RWPE1 (cell line): ENCODE measurements around the gene TTBK2.

Experiments used
- CTCF ChIA-PET: fragments of 350-600 bp; sonication (Branson Sonifier 250); formaldehyde crosslinking; extraction: SDS; loops from one replicate; lab custom pipeline; 2021; lab: Yijun Ruan, JAX
- POLR2A ChIA-PET: fragments of 400-600 bp; formaldehyde crosslinking; extraction: SDS; loops from one replicate; lab custom pipeline; 2020; ENCODE audit warnings: antibody characterized with exemption; ENCODE audit not compliant: low non-redundant PET; lab: Yijun Ruan, JAX
- DNase-seq: peaks from one replicate; pipeline ENCODE4 v3.0.0; 2012; ENCODE audit warnings: low spot score
- H3K27ac ChIP-seq: fragments of 450-650 bp; 2 replicates; pipeline ENCODE4 v1.5.1; 2017
- TF ChIP-seq, protein P1 (sequence below): fragments of 450-650 bp; conservative IDR thresholded peaks from 2 replicates; pipeline ENCODE4 v1.5.1; 2017; ENCODE audit warnings: low read depth, mild to moderate bottlenecking

TTBK2 gene

DNA sequence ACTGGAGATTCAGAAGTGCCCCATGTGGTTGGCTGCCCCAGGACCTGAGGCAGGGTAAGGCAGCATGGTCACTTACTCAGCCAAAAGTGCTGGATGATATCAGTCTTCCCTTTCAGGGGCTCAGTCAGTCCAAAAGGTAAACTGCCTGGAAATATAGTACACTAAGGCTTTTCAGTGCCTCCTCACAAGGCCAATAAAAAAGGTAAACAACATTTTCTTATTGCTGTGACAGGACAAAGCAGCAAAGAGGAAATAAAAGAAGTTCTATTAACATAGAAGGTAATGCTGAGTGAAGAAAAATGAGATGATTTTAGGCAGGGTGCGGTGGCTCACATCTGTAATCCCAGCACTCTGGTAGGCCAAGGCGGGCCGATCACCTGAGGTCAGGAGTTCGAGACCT lies 117.1 kb downstream of the TTBK2 start:
- no peak for DNase-seq
- ChIA-PET POLR2A (no interaction called here), CTCF (interaction anchor here (0.6 kb wide), 1 partner anchor 67 kb away, joined by 3 read pairs; no protein-coding TSS in a partner anchor)
- TF ChIP-seq, protein P1, sequence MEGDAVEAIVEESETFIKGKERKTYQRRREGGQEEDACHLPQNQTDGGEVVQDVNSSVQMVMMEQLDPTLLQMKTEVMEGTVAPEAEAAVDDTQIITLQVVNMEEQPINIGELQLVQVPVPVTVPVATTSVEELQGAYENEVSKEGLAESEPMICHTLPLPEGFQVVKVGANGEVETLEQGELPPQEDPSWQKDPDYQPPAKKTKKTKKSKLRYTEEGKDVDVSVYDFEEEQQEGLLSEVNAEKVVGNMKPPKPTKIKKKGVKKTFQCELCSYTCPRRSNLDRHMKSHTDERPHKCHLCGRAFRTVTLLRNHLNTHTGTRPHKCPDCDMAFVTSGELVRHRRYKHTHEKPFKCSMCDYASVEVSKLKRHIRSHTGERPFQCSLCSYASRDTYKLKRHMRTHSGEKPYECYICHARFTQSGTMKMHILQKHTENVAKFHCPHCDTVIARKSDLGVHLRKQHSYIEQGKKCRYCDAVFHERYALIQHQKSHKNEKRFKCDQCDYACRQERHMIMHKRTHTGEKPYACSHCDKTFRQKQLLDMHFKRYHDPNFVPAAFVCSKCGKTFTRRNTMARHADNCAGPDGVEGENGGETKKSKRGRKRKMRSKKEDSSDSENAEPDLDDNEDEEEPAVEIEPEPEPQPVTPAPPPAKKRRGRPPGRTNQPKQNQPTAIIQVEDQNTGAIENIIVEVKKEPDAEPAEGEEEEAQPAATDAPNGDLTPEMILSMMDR = no peak
- no peak overlapping the region for H3K27ac ChIP-seq

DNA sequence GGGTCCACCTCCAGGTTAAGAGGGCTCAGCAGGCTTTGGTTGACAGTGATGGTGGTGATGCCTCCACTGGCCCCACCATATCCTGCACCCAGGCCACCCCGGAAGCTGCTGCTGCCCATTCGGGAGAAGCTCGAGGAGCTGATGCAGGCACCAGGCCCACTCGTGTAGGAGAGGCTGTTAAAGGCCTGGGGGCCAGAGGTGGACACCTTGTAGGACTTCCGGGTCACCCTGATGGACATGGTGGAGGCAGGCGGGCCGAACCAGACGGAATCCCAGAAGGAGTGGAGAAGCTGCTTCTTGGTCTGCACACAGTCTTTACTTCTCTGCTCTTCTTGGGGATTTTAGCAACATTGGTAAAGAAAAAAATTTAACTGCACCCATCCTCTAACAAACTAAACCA lies 118.4 kb downstream of the TTBK2 start:
- DNase-seq = no peak
- POLR2A ChIA-PET = no interaction called here
- TF ChIP-seq, protein P1 = no peak
- CTCF ChIA-PET = interaction anchor here (0.6 to 2.1 kb wide), 2 partner anchors 10 to 125 kb away, joined by 3 to 16 read pairs; no protein-coding TSS in a partner anchor
- H3K27ac ChIP-seq = no peak overlapping the region

DNA sequence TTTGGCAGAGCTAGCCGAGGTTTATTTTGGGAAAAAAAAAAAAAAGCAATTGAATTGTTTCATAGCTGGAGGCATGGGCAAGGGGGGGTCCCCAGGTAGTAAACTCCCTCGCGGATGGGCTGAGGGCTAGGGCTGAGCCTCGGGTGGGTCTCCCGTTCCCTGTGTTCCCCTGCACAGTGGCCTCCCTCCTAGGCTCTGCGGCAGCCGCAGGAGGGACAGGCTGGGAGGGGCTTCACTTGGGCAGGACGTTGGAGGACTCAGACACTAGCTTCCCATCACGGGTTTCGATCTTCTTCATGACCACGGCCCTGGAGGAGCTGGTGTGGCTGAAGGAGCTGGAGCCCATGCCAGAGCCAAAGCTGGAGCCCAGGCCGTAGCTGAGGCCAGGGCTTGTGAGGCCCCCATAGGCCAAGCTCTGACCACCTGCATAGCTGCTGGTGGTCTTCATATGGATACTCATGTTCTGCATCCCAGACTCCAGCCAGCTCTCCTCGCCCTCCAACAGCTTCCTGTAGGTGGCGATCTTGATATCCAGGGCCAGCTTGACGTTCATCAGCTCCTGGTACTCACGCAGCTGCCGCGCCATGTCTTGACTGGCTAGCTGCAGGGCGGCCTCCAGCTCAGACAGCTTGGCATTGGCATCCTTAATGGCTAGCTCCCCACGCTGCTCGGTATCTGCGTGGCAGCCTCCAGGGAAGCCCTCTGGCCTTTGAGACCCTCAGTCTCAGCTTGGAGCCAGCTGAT lies 119.7 kb downstream of the TTBK2 start:
- TF ChIP-seq, protein P1 = no peak
- no peak overlapping the region for H3K27ac ChIP-seq
- DNase-seq = no peak
- CTCF ChIA-PET = interaction anchor here (0.6 to 2.1 kb wide), 4 partner anchors 10 to 126 kb away, joined by 3 to 16 read pairs (median 4); no protein-coding TSS in a partner anchor
- POLR2A ChIA-PET = no interaction called here

DNA sequence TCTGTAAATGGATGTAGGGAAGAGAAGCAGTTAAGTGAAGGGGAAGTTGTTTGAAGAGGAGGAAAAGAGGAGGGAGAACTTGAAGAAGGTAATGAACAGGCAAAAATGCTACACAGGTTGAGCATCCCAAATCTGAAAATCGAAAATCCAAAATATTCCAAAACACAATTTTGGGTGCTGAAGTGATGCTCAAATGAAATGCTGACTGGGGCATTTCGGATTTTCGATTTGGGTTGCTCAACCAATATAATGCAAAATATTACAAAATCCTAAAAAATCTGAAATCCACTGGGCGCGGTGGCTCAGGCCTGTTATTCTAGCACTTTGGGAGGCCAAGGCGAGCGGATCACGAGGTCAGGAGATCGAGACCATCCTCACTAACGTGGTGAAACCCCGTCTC lies 121.8 kb downstream of the TTBK2 start:
- H3K27ac ChIP-seq = no peak overlapping the region
- DNase-seq = no peak
- POLR2A ChIA-PET = no interaction called here
- TF ChIP-seq, protein P1 = no peak
- CTCF ChIA-PET = interaction anchor here (0.6 kb wide), 1 partner anchor 654 kb away, joined by 4 read pairs; no protein-coding TSS in a partner anchor

DNA sequence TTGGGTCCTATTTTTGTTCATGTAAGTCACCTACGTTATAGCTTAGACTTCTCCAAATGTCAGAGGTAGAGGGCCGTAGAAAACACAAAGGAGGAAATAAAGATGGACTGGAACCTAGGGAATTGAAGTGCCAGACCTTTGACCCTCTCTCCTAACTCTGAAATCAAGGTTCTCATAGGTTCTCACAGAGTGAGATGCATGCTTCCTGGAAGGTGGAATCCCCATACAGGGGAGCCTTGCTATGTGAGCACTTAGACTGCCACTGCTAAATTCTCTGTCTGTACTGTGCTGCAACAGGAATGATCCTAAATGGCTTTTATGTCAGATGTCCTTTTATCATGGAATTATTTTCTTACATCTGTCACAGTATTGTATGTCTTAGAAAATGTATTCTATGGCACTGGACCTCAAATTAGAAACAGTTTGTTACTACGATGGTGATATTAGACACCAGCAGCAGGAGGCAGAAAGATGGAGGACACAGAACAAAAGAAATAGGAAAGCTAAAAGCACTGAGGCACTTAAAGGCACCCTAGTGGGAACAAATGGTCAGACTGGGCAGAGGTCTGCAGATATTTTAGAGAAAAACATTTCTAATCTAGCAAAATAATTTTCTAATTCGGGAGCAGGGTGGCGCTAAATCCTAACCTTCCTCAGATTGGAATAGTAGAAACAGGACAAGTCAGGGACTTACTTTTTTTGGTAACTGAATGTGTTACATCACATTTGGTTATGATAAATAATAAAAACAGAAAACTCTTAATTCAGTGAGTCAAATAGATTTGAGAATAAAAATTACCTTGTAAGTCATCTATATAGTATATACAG lies 123.4 kb downstream of the TTBK2 start:
- DNase-seq = peak; percentile 13
- no peak overlapping the region for H3K27ac ChIP-seq
- ChIA-PET POLR2A (no interaction called here), CTCF (interaction anchor here (1.3 kb wide), 1 partner anchor 129 kb away, joined by 13 read pairs; no protein-coding TSS in a partner anchor)
- TF ChIP-seq, protein P1 = peak; percentile 37

DNA sequence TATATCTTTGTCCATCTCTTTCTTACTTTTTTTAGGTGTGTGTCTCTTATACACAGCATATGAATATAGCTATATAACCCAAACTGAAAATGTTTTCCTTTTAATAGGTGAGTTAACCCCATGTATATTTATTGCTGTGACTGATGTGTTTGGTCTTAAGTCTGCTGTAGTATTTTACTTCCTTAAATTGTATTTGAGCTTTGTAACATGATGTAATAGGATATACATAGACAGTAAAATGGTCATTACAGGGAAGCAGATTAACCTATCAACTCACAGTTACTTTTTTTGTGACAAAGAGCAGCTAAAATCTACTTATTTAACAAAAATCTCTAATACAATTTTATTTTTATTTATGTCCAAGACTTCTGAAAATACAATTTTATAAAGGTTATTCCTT lies 131.9 kb downstream of the TTBK2 start:
- DNase-seq = no peak
- H3K27ac ChIP-seq = no peak overlapping the region
- CTCF ChIA-PET = no interaction called here
- POLR2A ChIA-PET = no interaction called here
- TF ChIP-seq, protein P1 = no peak
